T-helper 1 cell (primary cell): ENCODE measurements around the gene CAPZA1.
"Not testable (repeated sequence)": the region's sequence is repeated elsewhere in the genome, so short reads cannot be mapped to it uniquely, and the experiment has no call there.

Experiments
- DNase-seq, 5 donors: peaks; one replicate each; pipeline ENCODE4 v3.0.0-alpha.2; 2012 to 2020
- total RNA-seq, 4 donors: gene quantifications; one replicate each; lab custom pipeline; 2026; lab: John Stamatoyannopoulos, UW

CAPZA1 gene
- 153 to 196 (median 173) reads per million in 4 donors for total RNA-seq

DNA sequence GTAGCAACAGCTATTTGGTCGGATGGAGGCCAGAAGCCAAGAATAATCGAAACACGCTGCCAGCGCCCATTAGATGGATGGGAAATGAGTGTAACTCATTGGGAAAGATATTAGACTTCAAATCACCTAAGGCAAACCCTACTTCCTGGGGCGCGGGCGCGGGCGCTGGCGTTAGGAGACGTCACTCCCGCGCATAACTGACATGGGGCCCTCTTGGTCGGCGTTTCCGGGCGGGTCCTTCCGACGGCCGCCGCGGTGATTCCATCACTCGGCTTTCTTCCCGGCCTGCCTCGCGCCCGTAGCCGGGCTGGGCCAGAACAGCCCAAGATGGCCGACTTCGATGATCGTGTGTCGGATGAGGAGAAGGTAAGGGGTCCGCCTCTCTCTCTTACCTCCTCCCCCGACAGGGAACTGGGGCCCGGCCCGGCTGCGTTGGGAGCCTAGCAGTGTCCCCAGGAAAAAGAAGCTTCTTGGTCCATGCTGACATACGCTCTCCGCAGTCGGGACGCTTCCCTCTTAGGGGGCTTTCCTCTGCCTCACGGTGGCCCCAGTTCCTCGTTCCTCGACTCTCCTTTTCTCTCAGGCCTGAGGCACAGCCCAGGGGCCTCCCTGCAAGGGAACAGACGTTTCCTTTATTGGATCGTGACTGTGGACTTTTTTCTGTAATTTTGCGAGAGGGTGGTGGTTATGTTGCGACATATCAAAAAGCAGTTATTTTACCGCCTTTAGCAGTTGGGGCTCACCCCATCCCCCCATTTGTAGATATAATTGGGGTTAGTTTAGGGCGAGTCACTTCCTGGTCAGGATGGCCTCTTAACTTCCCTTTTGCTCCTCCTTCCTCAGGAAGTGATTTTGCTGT lies at the start of gene CAPZA1:
CAPZA1 (plus strand) TSS at position 315 of the 859 bp plus-strand sequence; CDS start at position 328, 13 bp downstream.
- peak; percentile 84 to 96 (median 87) for DNase-seq

DNA sequence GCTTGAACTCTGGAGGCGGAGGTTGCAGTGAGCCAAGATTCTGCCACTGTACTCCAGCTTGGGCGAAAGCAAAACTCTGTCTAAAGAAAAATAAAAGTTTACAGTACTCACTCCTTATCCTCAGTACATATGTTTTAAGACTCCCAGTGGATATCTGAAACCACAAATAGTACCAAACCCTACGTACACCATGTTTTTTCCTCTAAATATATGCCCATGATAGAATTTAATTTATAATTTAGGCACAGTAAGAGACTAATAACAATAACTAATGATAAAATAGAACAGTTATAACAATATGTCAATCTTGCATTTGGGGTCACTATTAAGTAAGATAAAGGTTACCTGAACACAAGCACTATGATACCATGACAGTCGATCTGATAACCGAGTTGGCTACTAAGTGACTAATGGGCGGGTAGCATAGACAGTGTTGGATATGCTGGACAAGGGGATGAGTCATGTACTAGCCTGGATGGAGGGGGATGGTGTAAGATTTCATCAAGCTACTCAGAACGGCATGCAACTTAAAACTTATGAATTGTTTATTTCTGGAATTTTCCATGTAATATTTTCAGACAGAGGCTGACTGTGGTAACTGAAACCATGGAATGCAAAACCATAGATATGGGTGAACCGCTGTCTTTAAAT lies 44.4 kb upstream of the CAPZA1 start:
- DNase-seq = no peak

DNA sequence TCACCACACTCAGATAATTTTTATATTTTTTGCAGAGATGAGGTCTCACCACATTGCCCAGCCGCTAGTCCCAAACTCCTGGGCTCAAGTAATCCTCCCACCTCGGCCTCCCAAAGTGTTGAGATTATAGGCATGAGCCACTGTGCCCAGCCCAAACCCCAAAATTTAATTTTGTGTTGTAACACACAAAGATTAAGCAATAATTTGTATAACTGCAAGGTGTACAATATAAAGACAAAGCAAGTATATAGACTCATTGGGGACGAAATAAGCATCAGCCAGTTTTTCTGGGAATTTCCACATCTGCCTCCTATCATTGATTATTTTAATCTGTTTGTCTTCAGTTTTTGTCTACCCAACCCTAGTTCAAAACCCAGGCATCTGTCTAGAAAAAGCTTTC lies 43.4 kb upstream of the CAPZA1 start:
- no peak for DNase-seq

DNA sequence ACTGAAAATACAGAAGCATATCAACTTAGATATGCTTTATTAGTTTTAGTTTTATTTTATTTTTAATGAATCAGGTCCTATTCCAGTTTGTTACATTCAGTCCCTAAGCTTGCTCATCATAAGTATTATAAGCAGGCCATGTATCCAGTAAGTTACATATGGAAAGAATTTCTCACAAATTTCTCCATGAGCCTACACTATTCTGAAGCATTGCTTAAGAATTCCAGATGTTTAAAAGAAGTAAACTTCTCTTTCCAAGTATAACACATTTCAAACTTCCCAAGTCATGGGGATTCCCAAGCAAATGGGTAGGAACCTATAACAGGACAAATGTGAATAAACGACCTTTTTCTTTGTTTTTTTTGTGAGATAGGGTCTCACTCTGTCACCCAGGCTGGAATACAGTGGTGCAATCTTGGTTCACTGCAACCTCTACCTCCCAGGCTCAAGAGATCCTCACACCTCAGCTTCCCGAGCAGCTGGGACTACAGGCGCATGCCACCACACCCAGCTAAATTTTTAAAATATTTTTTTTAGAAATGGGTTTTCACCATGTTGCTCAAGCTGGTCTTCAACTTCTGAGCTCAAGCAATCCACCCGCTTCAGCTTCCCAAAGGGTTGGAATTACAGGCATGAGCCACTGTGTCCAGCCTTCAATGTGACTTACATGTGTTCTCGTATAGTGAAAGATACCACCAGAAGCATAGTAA lies 39.7 kb upstream of the CAPZA1 start:
- no peak for DNase-seq

DNA sequence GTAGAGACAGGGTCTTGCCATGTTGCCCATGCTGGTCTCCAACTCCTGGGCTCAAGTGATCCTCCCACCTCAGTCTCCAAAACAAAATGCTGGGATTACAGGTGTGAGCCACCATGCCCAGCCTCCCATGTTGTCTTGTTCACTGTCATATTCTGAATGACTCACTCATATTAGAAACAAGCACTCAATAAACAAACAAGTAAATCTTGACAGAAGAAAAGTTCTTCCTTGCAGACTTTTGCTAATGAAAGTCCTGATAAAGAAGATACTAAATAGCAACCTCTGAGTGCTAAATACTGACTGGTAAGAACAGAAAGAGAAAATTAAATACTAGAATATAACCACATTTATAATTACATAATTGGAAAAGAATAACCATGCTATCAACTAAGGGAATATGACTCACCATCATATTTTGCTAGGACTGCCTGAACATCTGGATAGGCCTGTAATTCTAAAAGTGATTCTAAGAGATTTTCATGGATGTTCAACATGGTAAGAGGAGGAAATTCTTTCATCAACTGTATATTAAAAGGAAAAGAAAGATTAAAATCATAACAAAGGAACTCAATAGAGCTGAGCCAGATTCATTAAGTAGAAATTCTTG lies 37.9 kb upstream of the CAPZA1 start:
- DNase-seq = no peak

DNA sequence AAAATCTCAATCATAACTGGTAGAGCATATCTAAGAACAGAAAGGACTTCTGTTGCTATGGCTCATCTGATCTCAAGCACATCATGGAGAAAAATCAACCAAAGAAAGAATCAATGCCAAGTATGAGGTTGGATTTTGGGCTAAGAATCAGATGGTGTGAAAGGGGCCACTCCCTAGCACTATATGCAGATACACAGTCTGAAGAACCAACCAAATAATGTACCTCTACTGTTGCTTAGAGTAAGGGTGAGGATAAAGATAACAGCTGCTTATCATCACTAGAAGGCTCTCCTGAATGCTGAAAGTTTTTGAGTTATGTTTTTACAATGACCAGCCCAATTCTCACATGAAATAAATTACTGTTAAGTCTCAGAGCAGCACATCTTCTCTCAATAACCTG lies 36.3 kb upstream of the CAPZA1 start:
- DNase-seq = no peak

DNA sequence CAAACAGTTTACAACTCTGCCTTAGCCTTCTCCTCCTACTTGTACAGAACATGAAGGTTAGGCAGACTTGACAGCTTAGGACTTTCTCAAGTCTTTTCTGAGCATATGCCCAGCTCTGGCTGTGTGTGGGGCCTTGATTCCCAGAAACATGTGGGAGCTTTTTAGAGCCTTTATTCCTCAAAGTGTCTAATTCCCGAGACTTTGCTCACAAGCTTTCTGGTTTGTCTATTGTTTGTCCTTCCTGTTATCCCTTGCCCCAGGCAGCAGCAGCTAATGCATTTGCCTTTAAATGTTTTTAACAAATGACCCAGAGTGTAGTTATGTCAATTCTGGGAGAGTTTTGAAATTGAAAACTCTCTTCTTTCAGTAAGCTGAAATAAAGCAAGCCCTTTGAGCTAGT lies 29.9 kb upstream of the CAPZA1 start:
- no peak for DNase-seq

GRCh38 chr1:112594208-112594876 lies 25.3 kb upstream of the CAPZA1 start:
- DNase-seq = no peak

GRCh38 chr1:112599477-112599876 lies 20.2 kb upstream of the CAPZA1 start:
- DNase-seq = no peak

DNA sequence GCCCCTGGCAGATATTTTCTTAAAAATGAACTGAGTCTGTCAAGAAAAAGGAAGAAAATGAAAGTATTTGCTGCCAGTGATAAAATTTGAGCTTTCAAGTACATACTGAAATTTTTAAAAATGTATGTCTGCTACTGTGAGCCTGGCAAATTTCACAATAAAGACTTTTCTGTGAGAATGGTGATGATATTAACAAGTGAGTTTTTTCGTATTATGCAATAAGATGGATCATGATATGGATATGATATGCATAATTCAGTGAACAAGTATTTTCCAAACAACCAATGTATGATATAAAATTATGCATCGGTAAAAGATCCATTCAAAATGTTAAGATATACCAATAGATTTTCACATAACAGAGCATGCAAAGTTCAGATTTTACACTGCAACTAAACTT lies 16.6 kb upstream of the CAPZA1 start:
- DNase-seq = no peak

- DNase-seq = no peak
Measured at GRCh38 chr1:112603541-112603940, 16.1 kb upstream of the CAPZA1 start.

DNA sequence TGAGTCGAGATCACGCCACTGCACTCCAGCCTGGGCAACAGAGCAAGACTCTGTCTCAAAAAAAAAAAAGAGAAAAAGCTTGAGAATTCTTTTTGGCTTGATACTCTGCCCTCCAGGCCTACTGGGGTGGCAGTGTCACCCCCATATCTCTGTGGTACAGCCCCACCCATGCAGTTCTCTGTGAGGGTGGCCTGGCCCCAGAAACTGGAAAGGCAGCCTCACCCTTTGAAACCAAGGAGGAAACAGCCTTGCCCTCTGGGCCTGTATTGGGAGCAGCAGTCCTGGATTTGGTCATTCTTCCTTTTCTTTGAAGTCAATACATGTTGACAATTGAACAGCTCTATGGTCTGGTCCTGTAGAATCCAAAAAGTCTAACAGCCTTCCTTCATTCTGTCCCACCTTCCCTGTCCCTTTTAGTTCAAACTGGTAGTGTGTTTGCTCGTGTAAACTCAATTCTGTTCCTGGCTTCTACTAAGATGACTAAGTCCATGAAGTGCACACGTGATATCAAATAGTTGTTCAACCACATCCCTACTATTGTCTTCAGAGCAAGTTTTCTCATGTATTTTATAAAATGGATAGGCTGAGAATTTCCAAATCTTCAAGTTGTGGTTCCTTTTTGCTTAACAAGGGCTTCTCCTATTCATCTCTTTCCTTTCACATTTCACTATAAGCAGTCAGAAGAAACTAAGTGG lies 13.9 kb upstream of the CAPZA1 start:
- peak in 1 of 5 donors; percentile 25 for DNase-seq

- DNase-seq = peak in 1 of 5 donors; percentile 27
Measured at GRCh38 chr1:112614460-112615065, 5.1 kb upstream of the CAPZA1 start.

DNA sequence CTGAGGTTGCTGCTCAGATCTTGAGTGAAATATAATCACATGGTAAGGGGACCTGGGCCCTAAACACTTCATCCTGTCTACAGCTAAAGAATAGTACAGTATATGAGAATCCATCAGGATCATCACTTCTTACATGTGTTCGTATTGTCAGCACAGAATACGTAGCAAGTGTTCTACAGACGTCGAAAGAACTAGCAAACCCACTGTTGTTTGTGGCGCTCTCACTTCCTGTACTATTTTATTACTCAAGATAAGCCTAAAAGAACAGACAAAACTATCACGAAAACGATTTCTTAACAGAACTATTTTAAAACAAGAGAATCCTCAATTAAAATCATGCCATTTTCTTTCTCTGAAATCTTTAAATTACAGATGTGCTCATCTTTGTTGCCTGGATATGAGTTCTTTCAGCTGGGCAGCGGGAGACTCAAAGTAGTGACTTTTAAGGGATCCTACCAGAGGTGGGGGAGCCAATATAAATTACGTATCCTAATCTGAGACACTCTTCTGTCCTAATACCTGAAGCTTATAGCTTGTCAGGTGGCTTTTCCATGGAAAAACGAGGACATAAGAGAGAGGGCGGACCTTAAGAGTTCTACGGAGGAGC lies 1.4 kb upstream of the CAPZA1 start:
- DNase-seq = peak in 3 of 5 donors; percentile 12 to 72 (median 30)

DNA sequence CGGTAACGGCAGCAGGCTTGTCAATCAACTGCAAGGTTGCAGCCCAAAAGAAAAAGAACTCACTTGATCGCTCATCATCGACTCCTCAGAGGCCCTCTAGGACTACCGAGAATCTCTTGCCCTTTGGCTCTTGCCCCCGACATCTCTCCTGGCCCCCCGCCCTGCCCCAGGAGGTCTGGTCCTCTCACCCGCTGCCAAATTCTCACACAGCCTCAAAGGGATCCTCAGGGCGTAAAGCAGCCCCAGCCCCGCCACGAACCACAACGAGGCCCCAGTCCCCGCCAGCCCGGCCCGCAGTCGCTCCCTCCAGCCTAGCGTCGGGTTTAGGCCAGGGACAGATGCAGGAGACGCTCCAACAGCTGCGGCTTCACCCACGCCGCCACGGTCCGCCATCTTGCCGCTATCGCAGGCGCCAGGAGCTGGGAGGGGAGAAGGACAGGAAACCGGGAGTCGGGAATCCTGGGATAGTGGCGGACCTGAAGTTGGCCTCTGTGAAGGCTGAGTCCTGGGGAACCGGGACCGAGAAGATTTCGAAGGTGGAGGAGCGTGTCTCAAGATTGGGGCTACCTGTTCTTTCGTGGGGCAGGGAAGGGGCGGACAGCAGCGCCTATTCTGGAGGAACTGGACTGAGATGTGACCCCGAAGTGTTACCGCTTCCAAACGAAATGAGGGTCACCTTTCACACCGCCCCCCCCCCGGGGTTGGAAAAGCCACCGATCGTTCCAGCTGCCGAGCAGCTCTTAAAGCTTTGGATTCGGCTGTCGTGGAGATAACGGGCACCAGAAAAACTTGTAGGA lies 713 bp upstream of the CAPZA1 start, which contains the start of gene ST7L:
ST7L (minus strand) TSS at position 421 of the 797 bp plus-strand sequence; CDS start at position 393, 28 bp downstream.
- peak; percentile 24 to 69 (median 46) for DNase-seq

DNA sequence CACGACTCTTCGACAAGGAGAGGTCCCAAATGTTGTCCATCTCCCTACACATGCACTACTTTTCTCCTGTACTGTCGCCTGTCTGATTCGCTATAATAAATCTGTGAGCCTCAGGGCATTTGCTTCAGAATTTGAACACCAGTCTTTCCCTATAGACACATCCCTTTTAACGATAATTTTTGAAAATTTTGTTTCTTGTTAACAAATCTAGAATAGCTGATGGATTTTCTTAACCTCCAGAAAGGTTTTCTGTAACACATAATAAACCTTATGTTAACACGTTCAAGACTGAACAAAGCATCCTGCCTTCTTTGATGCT lies 704 bp downstream of the CAPZA1 start:
- no peak for DNase-seq

DNA sequence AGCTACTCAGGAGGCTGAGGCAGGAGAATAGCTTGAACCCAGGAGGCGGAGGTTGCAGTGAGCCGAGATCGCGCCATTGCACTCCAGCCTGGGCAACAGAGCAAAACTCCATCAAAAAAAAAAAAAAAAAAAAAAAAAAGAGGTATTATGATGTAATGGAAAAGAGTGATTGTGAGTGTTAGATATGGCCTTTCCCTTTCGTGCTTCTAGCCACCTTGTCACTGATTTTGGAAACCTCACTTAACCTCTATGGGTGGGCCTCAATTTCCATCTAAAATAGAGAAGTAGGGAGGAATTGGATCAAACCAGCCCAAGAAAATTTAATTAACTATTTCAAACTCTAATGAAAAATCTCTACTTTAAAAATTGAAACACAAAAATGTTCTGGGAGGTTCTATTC lies 4.9 kb downstream of the CAPZA1 start:
- DNase-seq = not testable (repeated sequence)

GRCh38 chr1:112625696-112626095 lies 6.1 kb downstream of the CAPZA1 start:
- no peak for DNase-seq

- no peak for DNase-seq
Measured at GRCh38 chr1:112626193-112626592, 6.6 kb downstream of the CAPZA1 start.

- DNase-seq = no peak
Measured at GRCh38 chr1:112626887-112627286, 7.3 kb downstream of the CAPZA1 start.
